ENCODE results near the gene FAM204A.

The FAM204A gene

DNA sequence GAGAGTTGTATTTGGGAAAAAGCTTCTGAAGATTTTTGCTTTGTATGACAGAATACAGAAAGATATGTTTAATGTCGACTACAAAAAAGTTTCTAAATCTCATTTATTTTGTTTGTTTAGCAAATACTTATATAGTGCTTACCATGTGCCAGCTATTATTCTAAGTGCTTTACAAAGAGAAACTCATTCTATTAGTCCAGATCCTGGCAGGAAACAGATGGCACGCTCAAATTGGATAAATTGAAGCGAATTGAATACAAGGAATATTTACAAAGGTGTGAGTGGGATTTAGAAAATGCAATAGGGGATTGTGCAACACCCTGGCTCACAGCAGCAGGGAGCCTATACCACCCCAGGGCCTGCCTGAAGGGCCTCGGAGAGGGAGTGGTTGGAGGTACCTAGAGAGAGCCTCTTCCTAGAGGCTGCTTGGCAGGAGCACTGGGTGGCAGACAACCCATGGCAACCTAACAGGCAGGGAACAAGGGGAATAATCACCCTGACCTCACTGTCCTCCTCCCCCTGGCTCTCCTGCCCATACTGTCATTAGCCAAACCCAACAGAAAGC, 27.6 kb upstream of the FAM204A start:
- in situ Hi-C loops (cut with HindIII; ENCODE audit: low sequenced_read_pairs), result no loop called here
- TF ChIP-seq, protein P1, sequence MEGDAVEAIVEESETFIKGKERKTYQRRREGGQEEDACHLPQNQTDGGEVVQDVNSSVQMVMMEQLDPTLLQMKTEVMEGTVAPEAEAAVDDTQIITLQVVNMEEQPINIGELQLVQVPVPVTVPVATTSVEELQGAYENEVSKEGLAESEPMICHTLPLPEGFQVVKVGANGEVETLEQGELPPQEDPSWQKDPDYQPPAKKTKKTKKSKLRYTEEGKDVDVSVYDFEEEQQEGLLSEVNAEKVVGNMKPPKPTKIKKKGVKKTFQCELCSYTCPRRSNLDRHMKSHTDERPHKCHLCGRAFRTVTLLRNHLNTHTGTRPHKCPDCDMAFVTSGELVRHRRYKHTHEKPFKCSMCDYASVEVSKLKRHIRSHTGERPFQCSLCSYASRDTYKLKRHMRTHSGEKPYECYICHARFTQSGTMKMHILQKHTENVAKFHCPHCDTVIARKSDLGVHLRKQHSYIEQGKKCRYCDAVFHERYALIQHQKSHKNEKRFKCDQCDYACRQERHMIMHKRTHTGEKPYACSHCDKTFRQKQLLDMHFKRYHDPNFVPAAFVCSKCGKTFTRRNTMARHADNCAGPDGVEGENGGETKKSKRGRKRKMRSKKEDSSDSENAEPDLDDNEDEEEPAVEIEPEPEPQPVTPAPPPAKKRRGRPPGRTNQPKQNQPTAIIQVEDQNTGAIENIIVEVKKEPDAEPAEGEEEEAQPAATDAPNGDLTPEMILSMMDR (IDR thresholded peaks at IDR 0.05; ENCODE audit: low read depth, low read length), result no peak
- no peak overlapping the region for H3K4me3 ChIP-seq (ENCODE audit: low read depth, low read length)
- DNase-seq (ENCODE audit: low read depth, low spot score), result no peak

DNA sequence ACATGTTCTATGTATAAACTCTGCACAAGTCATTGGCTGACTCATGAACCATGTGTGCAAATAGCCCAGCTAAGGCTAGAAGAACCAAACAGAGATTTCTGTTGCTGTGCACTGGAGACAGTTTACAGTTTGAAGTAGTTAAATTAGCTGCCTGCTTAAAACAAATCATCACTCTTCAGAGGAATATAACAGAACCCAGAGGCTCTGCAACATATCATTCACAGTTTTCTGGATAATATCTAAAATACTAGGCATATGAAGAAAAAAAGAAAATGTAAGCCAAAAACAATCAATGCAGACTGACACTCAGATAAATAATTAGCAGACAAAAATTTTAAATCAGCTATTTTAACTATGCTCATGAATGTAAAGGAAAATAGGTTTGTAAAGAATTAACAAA, 23.6 kb upstream of the FAM204A start:
- TF ChIP-seq, protein P1 (IDR thresholded peaks at IDR 0.05; ENCODE audit: low read depth, low read length), result no peak
- no peak for DNase-seq (ENCODE audit: low read depth, low spot score)
- in situ Hi-C loops (cut with HindIII; ENCODE audit: low sequenced_read_pairs), result no loop called here
- H3K4me3 ChIP-seq (ENCODE audit: low read depth, low read length), result no peak overlapping the region

DNA sequence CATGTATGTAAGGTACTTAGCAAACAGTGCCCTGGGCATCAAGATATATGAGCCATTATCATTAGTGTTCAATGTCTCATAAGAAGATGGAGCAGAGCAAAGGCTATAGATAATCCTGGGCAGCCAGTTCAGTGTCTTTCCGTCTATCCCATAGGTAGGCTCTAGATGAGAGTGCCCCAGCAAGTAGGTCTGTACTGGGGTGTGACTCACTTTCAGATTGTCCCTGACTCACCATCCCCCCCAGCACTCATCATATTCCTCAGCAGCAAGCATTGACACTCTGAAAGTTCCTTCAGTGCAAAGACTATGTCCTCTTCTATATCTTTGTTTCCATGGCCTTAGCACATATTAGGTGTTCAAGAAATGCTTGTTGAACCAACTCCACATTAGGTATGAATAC, 20.0 kb upstream of the FAM204A start:
- DNase-seq (ENCODE audit: low read depth, low spot score), result no peak
- H3K4me3 ChIP-seq (ENCODE audit: low read depth, low read length), result no peak overlapping the region
- in situ Hi-C loops (cut with HindIII; ENCODE audit: low sequenced_read_pairs), result no loop called here
- TF ChIP-seq, protein P1 (IDR thresholded peaks at IDR 0.05; ENCODE audit: low read depth, low read length), result no peak

DNA sequence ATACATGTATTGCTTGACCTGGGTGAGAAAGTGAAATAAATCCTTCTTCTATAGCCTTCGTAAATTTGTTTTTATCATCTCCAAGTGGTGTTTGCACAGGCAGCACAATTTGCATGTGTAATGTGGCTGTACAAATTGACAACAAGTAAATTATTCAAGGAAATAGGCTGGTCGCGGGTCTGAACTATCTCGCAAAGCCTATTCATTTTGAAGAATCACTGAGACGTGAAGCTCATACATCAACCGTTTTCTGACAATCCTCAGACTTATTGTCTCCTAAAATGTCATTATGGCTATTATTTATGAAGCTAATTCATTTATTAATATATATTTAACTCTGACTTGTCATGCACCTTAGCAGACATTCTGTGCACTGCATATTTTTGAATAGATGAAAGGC, 16.2 kb upstream of the FAM204A start:
- no peak overlapping the region for H3K4me3 ChIP-seq (ENCODE audit: low read depth, low read length)
- in situ Hi-C loops (cut with HindIII; ENCODE audit: low sequenced_read_pairs), result no loop called here
- TF ChIP-seq, protein P1 (IDR thresholded peaks at IDR 0.05; ENCODE audit: low read depth, low read length), result no peak
- no peak for DNase-seq (ENCODE audit: low read depth, low spot score)

DNA sequence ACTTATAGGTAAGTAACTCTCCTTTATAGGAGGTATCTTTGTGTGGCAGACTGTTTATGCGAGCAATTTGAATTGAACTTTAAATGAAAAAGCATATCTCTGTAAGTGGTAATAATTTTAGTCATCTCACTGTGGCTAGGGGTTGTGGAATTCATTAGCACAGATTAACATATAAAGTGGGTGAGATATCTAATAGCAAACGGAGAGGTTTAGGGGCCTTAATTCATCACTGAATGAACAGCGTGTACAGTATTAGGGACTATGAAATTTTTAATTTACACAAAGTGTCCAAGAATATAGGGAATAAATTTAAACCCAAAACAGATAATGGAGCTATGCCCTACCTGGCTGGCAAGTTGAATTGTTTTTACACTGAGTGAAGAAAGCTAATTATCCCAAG, 15.7 kb upstream of the FAM204A start:
- TF ChIP-seq, protein P1 (IDR thresholded peaks at IDR 0.05; ENCODE audit: low read depth, low read length), result no peak
- no peak overlapping the region for H3K4me3 ChIP-seq (ENCODE audit: low read depth, low read length)
- no peak for DNase-seq (ENCODE audit: low read depth, low spot score)
- in situ Hi-C loops (cut with HindIII; ENCODE audit: low sequenced_read_pairs), result no loop called here

DNA sequence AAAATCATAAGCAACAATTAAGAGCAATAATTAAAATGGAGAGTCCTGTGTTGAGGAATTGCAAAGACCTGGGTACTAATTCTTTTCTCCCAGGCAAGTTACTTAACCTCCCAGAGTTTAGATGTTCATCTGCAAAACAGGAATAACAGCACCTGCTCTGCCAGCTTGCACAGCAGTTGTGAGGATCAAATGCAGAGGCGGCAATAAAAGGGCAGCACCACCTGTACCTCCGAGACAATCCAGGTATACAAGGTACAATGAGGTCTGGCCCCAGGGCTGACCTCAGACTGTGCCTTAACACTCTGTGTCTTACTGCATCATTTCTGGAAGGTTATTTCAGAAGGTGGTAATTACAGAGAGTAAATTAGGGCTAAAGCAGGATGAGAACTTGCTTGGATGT, 14.5 kb upstream of the FAM204A start:
- TF ChIP-seq, protein P1 (IDR thresholded peaks at IDR 0.05; ENCODE audit: low read depth, low read length), result no peak
- H3K4me3 ChIP-seq (ENCODE audit: low read depth, low read length), result no peak overlapping the region
- DNase-seq (ENCODE audit: low read depth, low spot score), result no peak
- in situ Hi-C loops (cut with HindIII; ENCODE audit: low sequenced_read_pairs), result no loop called here

DNA sequence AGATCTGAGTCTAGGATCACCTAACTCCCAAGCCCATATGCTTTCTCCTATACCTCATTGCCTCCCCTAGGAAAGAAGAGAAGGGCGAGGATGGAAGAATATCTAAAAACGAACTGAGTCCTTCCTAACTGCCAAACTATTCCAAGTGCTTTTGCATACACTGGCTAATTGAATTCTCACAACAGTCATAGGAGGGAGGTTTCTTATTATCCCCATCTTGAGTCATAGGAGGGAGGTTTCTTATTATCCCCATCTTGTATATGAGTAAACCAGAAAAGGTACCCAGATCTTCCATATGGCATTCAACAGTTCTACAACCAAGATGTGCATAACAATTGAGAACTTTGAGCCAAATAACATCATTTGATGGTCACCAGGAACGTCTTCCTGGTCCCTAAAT, 13.1 kb upstream of the FAM204A start:
- TF ChIP-seq, protein P1 (IDR thresholded peaks at IDR 0.05; ENCODE audit: low read depth, low read length), result no peak
- H3K4me3 ChIP-seq (ENCODE audit: low read depth, low read length), result no peak overlapping the region
- in situ Hi-C loops (cut with HindIII; ENCODE audit: low sequenced_read_pairs), result no loop called here
- DNase-seq (ENCODE audit: low read depth, low spot score), result no peak

All from astrocyte of the spinal cord (primary cell).